ENCODE measurements around the gene TSKS.
A peak's percentile ranks its signal among the peaks of the same experiment; 100 is the strongest.

The TSKS gene

DNA sequence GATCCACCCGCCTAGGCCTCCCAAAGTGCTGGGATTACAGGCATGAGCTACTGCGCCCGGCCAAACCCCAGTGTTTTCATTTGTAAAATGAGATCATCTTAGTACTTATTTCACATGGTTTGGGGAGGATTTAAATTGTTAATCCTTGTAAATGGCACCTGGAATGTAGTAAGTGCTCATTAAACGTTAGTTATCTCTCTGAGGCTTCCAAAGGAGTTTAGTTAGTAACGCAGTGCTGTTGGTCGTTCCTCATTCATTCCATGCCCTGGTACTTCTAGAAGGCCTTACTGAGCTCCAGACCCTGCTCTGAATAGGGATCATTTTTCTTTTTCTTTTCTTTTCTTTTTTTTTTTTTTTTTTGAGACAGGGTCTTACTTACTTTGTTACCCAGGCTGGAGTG lies 67.0 kb downstream of the TSKS start:
- Histone ChIP-seq H3K4me1 (ENCODE audit: control insufficient read depth, insufficient read depth, low read length) (peaks cover 11% of the 10 kb centered on the region; the same call in 1 of the 2 replicates), H3K27ac (ENCODE audit: low read depth, low read length) (no peak overlapping the region), H3K9ac (ENCODE audit: low read length) (no peak overlapping the region), H3K27me3 (ENCODE audit: control insufficient read depth, insufficient read depth, low read length) (peaks cover 8% of the 10 kb centered on the region; the same call in 1 of the 2 replicates), H3K4me3 (ENCODE audit: low read depth, low read length) (no peak overlapping the region), H3K9me3 (ENCODE audit: control insufficient read depth, insufficient read depth, low read depth, low read length) (no peaks in the 10 kb centered on the region), H3K36me3 (ENCODE audit: control insufficient read depth, insufficient read depth, low read length) (0 out of 2 replicates have a peak, but pooled peaks cover 2% of the 10 kb centered on the region)

DNA sequence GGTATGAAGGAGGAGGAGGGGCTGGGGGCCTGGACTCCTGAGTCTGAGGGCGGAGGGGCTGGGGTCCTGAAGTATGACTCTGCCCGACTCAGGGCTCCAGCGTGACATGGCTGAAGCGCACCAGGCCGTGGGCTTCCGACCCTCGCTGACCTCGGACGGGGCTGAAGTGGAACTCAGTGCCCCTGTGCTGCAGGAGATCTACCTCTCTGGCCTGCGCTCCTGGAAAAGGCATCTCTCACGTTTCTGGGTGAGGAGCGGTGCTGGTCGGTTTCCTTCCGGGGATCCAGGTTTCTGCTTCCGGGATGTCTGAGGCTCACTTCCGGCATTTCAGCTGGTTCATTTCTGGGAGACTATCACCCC lies 71.0 kb downstream of the TSKS start:
- H3K4me3 ChIP-seq (ENCODE audit: low read depth, low read length), result no peak overlapping the region
- H3K9me3 ChIP-seq (ENCODE audit: control insufficient read depth, insufficient read depth, low read depth, low read length), result no peaks in the 10 kb centered on the region
- no peak overlapping the region for H3K9ac ChIP-seq (ENCODE audit: low read length)
- H3K36me3 ChIP-seq (ENCODE audit: control insufficient read depth, insufficient read depth, low read length), result peaks cover 19% of the 10 kb centered on the region
- H3K4me1 ChIP-seq (ENCODE audit: control insufficient read depth, insufficient read depth, low read length), result peaks cover 13% of the 10 kb centered on the region
- no peaks in the 10 kb centered on the region for H3K27me3 ChIP-seq (ENCODE audit: control insufficient read depth, insufficient read depth, low read length)
- no peak overlapping the region for H3K27ac ChIP-seq (ENCODE audit: low read depth, low read length)

DNA sequence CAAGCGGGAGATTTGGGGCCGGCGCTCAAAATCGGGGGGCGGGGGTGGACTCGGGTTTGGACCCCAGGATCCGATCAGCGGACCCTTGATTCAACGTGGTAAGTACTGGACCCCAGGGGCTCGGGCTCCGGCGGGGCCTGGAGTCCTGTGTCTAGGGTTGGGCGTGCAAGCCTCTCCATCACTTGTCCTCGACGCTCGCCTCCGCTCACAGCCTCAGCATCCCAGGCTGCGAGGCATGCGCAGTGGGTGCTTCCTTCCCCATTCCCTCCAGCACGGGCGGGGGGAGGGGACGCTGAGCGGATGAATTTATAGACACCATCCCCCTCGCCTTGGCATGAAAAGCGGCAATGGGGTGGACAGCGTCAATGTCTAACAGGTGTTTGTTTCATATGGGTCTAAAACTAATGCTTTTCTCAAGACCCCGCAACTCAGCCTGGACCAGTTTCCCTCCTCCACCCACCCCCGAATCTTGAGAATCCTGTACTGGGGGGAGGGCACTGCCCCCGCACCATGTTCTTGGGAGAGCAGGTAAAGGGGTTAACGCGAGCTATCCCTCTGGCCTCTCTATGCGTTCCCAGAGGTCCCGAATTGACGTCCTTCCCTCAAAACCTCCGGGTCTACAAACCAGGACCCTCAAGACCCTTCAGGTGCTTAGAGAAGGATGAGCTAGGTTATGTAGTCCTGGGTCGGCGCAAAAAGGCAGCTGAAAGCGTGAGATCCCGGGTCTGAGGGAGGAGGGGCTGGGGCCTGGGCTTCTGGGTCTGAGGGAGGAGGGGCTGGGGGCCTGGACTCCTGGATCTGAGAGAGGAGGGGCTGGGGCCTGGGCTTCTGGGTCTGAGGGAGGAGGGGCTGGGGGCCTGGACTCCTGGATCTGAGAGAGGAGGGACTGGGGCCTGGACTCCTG lies 71.6 kb downstream of the TSKS start:
- H3K9me3 ChIP-seq (ENCODE audit: control insufficient read depth, insufficient read depth, low read depth, low read length), result no peaks in the 10 kb centered on the region
- H3K36me3 ChIP-seq (ENCODE audit: control insufficient read depth, insufficient read depth, low read length), result peaks cover 23% of the 10 kb centered on the region
- H3K4me1 ChIP-seq (ENCODE audit: control insufficient read depth, insufficient read depth, low read length), result peaks cover 13% of the 10 kb centered on the region
- H3K4me3 ChIP-seq (ENCODE audit: low read depth, low read length), result peak overlapping the region; percentile 67
- H3K27me3 ChIP-seq (ENCODE audit: control insufficient read depth, insufficient read depth, low read length), result no peaks in the 10 kb centered on the region
- H3K27ac ChIP-seq (ENCODE audit: low read depth, low read length), result no peak overlapping the region
- peak overlapping the region; percentile 70 for H3K9ac ChIP-seq (ENCODE audit: low read length)

DNA sequence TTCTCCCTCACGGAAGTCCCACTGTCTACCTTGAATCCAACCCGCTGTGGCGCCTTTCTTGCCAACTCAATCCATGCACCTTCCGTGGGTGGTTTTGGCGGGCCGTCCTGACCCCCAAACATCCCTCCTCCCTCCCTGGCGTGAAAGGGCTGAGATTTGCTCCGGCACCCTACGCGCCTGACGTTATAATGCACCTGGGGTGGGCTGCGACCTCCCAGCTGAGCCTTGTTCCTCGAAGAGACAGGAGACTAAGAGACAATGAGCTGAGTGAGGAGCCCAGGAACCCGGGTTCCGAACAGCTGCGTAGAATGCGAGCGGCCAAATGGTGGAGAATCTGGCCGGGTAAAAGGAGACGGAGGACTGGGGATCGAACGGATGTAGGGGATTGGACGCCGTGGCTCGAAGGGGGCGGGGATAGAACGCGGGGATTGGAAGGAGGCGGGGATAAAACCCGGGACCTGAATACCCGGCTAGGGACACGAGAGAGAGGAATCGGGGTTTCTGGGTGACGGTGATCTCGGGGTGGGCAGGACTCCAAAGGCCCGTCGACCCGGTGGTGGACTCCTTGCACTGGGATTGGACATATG lies 72.4 kb downstream of the TSKS start, which contains the start of gene CPT1C:
Gene CPT1C, plus strand, starts transcription at position 461 of the 587 bp plus-strand sequence. CDS start 1,137 bp downstream, outside the sequence.
- H3K9ac ChIP-seq (ENCODE audit: low read length), result peak within 1 kb of the TSS; percentile 70

DNA sequence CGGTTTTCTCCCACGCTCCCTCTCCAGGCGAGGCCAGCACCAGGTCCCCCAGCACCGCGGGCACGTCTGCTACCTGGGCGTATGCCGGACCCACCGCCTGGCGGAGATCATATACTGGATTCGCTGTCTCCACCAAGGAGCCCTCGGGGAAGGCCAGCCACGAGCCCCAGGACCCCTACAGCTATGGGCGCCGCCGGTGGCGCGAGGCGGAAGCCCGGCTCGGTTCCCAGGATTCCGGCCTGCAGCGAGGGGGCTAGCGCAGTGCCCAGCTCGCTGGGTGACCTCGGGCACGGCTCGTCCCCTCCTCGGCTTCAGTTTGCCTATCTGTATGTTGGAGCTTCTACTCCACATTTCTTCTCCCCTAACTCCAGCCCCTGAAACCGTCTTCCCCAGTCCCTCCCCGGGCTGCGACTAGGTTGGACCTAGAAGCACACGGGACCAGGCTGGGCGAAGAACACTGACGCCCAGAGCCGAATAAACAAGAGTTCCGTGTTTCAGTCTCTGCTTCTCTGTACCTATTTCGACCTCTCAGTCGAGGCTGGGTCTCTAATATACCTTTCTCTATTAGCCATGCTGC lies 72.9 kb downstream of the TSKS start:
- no peak overlapping the region for H3K27ac ChIP-seq (ENCODE audit: low read depth, low read length)
- peak overlapping the region; percentile 67 for H3K4me3 ChIP-seq (ENCODE audit: low read depth, low read length)
- peaks cover 13% of the 10 kb centered on the region for H3K4me1 ChIP-seq (ENCODE audit: control insufficient read depth, insufficient read depth, low read length)
- H3K9ac ChIP-seq (ENCODE audit: low read length), result peak overlapping the region; percentile 70
- H3K27me3 ChIP-seq (ENCODE audit: control insufficient read depth, insufficient read depth, low read length), result no peaks in the 10 kb centered on the region
- H3K36me3 ChIP-seq (ENCODE audit: control insufficient read depth, insufficient read depth, low read length), result peaks cover 35% of the 10 kb centered on the region
- H3K9me3 ChIP-seq (ENCODE audit: control insufficient read depth, insufficient read depth, low read depth, low read length), result no peaks in the 10 kb centered on the region

More for the DNA sequence above, 72.4 kb downstream of the TSKS start, which contains the start of gene CPT1C:
- no peaks in the 10 kb centered on the region for H3K9me3 ChIP-seq (ENCODE audit: control insufficient read depth, insufficient read depth, low read depth, low read length)
- peaks cover 13% of the 10 kb centered on the region for H3K4me1 ChIP-seq (ENCODE audit: control insufficient read depth, insufficient read depth, low read length)
- peak within 1 kb of the TSS; percentile 67 for H3K4me3 ChIP-seq (ENCODE audit: low read depth, low read length)
- peaks cover 29% of the 10 kb centered on the region for H3K36me3 ChIP-seq (ENCODE audit: control insufficient read depth, insufficient read depth, low read length)
- H3K27ac ChIP-seq (ENCODE audit: low read depth, low read length), result no peak within 1 kb of the TSS
- no peaks in the 10 kb centered on the region for H3K27me3 ChIP-seq (ENCODE audit: control insufficient read depth, insufficient read depth, low read length)
